ENCODE measurements around the gene IKZF2.

The IKZF2 gene

DNA sequence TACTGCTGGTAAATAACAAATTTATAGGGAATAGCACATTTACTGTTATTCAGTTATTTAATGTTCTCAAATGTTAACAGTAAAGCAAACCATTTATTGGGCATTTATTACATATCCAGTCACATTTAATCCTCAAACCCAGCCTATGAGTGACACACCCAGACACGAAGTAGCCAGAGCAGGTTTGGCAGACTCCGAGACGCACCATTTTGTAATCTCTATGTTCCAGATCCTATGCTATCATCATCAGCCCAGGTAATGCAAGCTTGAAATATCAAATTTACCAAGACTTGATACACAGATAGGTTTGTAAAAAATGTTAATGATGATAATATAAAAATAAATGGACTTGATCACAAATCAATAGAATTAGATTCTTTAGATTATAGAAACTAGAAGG is 131.1 kb downstream of the IKZF2 start:
- peak overlapping the region; percentile 97 for H3K4me3 ChIP-seq (ENCODE audit: low read depth, low read length)
- peak; percentile 56 for DNase-seq (ENCODE audit: low read depth)
- TF ChIP-seq, protein P1, sequence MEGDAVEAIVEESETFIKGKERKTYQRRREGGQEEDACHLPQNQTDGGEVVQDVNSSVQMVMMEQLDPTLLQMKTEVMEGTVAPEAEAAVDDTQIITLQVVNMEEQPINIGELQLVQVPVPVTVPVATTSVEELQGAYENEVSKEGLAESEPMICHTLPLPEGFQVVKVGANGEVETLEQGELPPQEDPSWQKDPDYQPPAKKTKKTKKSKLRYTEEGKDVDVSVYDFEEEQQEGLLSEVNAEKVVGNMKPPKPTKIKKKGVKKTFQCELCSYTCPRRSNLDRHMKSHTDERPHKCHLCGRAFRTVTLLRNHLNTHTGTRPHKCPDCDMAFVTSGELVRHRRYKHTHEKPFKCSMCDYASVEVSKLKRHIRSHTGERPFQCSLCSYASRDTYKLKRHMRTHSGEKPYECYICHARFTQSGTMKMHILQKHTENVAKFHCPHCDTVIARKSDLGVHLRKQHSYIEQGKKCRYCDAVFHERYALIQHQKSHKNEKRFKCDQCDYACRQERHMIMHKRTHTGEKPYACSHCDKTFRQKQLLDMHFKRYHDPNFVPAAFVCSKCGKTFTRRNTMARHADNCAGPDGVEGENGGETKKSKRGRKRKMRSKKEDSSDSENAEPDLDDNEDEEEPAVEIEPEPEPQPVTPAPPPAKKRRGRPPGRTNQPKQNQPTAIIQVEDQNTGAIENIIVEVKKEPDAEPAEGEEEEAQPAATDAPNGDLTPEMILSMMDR (IDR thresholded peaks at IDR 0.05; ENCODE audit: insufficient read depth, low read depth, low read length, missing control alignments) = no peak

DNA sequence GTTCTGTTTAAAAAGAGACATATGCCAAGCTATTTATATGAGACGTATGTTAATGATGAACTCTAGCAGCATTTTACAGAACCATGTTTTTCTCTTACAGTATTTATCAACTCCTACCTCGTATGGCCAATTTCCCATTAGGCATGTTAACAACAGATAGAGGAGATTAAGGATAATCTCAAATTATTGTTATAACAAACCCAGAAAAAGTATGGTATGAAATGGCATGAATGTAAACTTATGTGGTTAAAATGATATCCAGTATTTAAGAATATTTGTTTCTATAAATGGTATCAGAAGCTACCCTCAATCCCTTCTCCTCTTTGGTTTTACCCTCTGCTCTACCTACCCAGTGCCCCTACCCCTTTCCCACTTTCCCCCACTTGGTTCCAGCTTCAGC is 132.0 kb downstream of the IKZF2 start:
- DNase-seq (ENCODE audit: low read depth) = no peak
- peak overlapping the region; percentile 97 for H3K4me3 ChIP-seq (ENCODE audit: low read depth, low read length)
- TF ChIP-seq, protein P1 (IDR thresholded peaks at IDR 0.05; ENCODE audit: insufficient read depth, low read depth, low read length, missing control alignments) = no peak

DNA sequence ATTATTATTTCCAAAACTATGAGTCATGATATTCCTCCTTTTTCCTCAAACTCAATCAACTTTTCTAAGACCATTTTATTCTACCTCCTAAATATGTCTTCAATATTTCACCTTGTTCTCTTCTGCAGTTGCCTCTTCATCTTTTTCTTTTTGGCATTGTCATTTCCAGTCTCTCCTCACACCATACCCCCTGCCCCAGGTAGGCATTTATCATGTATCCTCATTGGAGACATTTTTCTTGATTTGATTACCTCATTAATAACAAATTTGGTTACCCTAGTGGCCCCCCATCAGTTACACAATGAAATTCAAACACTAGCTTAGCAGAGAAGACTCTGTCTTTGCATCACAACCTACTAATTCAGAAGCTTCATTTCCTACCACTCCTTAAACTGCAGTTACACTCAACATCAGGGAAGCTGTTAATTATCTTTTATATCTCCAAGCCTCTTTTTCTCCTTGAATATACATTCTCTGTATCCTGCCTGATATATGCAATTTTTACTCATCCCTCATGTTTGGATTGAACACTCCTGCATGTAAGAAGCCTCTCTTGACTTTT is 133.0 kb downstream of the IKZF2 start:
- peak overlapping the region; percentile 97 for H3K4me3 ChIP-seq (ENCODE audit: low read depth, low read length)
- TF ChIP-seq, protein P1 (IDR thresholded peaks at IDR 0.05; ENCODE audit: insufficient read depth, low read depth, low read length, missing control alignments) = no peak
- DNase-seq (ENCODE audit: low read depth) = peak; percentile 49

DNA sequence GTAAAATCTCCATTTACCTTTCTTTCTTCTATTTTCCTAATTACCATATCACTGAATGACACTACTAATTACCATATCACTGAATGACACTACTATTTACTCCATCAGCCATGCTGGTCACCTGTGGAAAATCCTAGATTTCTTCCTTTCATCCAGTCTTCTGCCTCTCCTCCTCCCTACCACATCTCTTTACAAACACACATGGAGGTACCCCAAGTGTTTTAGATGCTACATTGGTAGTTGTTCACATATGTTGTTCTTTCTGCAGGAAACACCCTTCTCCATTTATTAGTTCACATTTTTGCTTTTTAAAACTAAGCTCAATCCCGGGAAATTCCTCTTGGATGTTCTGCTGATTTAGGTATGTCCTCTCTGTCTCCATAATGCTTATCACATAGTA is 134.0 kb downstream of the IKZF2 start:
- no peak for DNase-seq (ENCODE audit: low read depth)
- peak overlapping the region; percentile 97 for H3K4me3 ChIP-seq (ENCODE audit: low read depth, low read length)
- TF ChIP-seq, protein P1 (IDR thresholded peaks at IDR 0.05; ENCODE audit: insufficient read depth, low read depth, low read length, missing control alignments) = no peak

DNA sequence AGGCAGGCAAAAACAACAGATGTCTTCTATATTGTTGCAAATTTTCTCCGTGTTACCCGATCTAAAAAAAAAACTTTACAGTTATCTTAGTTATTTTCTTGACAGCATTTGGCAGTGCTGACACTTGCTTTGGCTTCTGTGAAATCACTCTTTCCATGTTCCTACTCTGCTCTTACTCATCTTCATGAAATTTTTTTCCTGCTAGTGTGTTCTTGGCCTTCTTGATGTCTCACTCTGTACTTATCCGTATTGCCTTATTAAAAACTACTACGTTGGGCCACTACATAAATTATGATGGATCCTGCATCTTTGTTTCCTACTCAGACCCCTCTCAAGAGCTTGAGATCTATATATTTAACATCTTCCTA is 134.4 kb downstream of the IKZF2 start:
- DNase-seq (ENCODE audit: low read depth) = no peak
- peak overlapping the region; percentile 97 for H3K4me3 ChIP-seq (ENCODE audit: low read depth, low read length)
- TF ChIP-seq, protein P1 (IDR thresholded peaks at IDR 0.05; ENCODE audit: insufficient read depth, low read depth, low read length, missing control alignments) = no peak

DNA sequence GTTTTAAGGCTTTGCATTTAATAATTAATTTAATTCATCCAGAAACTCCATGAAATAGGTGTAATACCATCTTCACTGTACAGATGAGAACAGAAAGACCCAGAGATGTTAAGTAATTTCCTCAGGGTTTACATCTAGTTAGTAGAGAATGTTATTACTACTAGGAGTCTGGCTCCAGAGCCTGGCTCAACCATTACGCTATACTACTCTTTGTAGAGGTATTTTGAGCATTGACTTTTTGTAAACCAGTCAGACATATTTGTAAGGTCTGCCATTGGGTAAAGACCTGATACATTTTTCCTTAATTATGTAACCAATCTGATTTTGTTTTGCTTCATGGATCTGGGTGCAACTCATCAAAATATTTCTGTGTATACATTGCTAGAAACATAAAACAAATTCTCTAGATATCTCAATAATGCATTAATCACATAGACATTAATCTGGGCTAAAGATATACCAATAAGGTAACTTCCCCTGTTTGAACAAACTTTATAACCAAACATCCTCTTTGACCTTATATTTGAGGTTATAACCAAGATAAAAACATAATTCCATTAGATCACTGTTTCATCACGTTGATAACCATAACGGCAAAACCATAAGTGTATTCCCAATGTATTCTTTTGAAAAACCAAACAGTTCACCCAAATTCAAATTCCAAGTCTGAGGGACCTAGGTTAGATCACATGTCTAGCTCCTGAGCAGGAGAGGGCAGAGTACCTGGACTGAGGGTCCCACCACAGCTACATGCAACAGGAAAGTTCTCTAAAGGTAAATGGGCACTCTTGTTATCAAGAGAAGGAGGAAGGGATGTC is 135.0 kb downstream of the IKZF2 start:
- DNase-seq (ENCODE audit: low read depth) = no peak

More for the DNA sequence above, 135.0 kb downstream of the IKZF2 start:
- TF ChIP-seq, protein P1 (IDR thresholded peaks at IDR 0.05; ENCODE audit: insufficient read depth, low read depth, low read length, missing control alignments) = no peak
- H3K4me3 ChIP-seq (ENCODE audit: low read depth, low read length) = peak overlapping the region; percentile 97

Data from GM12865 (cell line).